Hematopoietic multipotent progenitor cell treated with erythropoietin and hydrocortisone succinate and interleukin-3 and kit ligand, for 4 days (in vitro differentiated cells): ENCODE results near the gene TSC22D1.
"Not testable (repeated sequence)": the region's sequence is repeated elsewhere in the genome, so short reads cannot be mapped to it uniquely, and the experiment has no call there.

ENCODE experiments used
- DNase-seq: peaks from one replicate; pipeline ENCODE4 v3.0.0-alpha.2; 2015

Gene TSC22D1

GRCh38 chr13:44566601-44567000 lies 9.5 kb downstream of the TSC22D1 start:
- no peak for DNase-seq

- no peak for DNase-seq
Observed at GRCh38 chr13:44565881-44566280, 10.2 kb downstream of the TSC22D1 start.

- DNase-seq: no peak
Observed at GRCh38 chr13:44564936-44565335, 11.2 kb downstream of the TSC22D1 start.

GRCh38 chr13:44562853-44563252 lies 13.3 kb downstream of the TSC22D1 start:
- DNase-seq: not testable (repeated sequence)

GRCh38 chr13:44561351-44561750 lies 14.8 kb downstream of the TSC22D1 start:
- DNase-seq: no peak

- no peak for DNase-seq
Observed at GRCh38 chr13:44557986-44558385, 18.1 kb downstream of the TSC22D1 start.

GRCh38 chr13:44555207-44555606 lies 20.9 kb downstream of the TSC22D1 start:
- DNase-seq: no peak

GRCh38 chr13:44549476-44549875 lies 26.7 kb downstream of the TSC22D1 start:
- no peak for DNase-seq

- DNase-seq: no peak
Observed at GRCh38 chr13:44546164-44546563, 30.0 kb downstream of the TSC22D1 start.

GRCh38 chr13:44543369-44543768 lies 32.8 kb downstream of the TSC22D1 start:
- DNase-seq: no peak

GRCh38 chr13:44542361-44542760 lies 33.8 kb downstream of the TSC22D1 start:
- DNase-seq: peak; percentile 14

GRCh38 chr13:44541601-44542000 lies 34.5 kb downstream of the TSC22D1 start:
- no peak for DNase-seq

GRCh38 chr13:44540761-44541434 lies 35.2 kb downstream of the TSC22D1 start:
- DNase-seq: no peak

GRCh38 chr13:44537248-44537647 lies 38.9 kb downstream of the TSC22D1 start:
- no peak for DNase-seq

GRCh38 chr13:44523146-44524015 lies 52.7 kb downstream of the TSC22D1 start:
- no peak for DNase-seq

- DNase-seq: no peak
Observed at GRCh38 chr13:44519642-44520041, 56.5 kb downstream of the TSC22D1 start.

GRCh38 chr13:44516771-44517170 lies 59.4 kb downstream of the TSC22D1 start:
- DNase-seq: no peak

- DNase-seq: no peak
Observed at GRCh38 chr13:44514278-44514677, 61.9 kb downstream of the TSC22D1 start.

GRCh38 chr13:44509853-44510252 lies 66.3 kb downstream of the TSC22D1 start:
- not testable (repeated sequence) for DNase-seq

GRCh38 chr13:44508562-44509077 lies 67.5 kb downstream of the TSC22D1 start:
- peak; percentile 53 for DNase-seq

GRCh38 chr13:44507639-44508038 lies 68.5 kb downstream of the TSC22D1 start:
- DNase-seq: no peak

GRCh38 chr13:44506719-44507118 lies 69.4 kb downstream of the TSC22D1 start:
- no peak for DNase-seq

- DNase-seq: no peak
Observed at GRCh38 chr13:44506251-44506650, 69.9 kb downstream of the TSC22D1 start.

- no peak for DNase-seq
Observed at GRCh38 chr13:44504116-44504515, 72.0 kb downstream of the TSC22D1 start.
